Inflammatory macrophage (primary cell): ENCODE measurements around the gene SYNGR1.
A peak's percentile ranks its signal among the peaks of the same experiment; 100 is the strongest.
"Not testable (repeated sequence)": the region's sequence is repeated elsewhere in the genome, so short reads cannot be mapped to it uniquely, and the experiment has no call there.

Source experiments
- DNase-seq, 2 donors: peaks; one replicate each; pipeline ENCODE4 v3.0.0-alpha.2; 2020 to 2022

SYNGR1 gene

DNA sequence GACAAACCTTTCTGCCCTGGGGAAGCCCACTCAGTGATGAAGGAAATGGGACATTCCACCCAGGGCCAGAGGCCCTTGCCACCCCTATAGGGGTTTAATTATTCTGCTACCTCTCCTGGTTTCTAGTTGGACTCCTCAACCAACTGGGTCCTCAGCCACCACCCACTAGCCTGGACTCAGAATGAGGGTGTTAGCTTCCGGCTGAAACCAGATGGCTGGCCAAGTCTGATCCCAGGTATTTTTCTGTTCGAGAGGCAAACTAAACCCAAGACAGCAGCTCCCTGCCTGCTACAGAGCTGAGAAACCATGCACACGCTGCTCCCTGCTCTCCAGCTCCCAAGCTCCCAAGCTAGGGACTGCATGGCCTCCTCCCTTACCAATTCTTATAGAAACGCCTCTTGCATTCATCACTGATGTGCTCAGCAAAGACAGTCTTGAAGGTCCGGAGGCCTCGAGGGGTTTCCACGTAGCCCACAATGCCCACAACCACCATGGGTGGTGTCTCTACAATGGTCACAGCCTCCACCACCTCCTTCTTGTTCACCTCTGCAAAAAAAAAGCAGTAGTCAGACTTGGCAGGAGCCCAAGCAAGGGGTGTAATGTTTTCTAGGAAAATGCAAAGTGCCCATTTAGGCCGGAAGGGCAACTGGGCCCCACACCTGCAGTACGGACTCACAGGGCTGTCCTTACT lies 32.6 kb upstream of the SYNGR1 start:
- no peak for DNase-seq

DNA sequence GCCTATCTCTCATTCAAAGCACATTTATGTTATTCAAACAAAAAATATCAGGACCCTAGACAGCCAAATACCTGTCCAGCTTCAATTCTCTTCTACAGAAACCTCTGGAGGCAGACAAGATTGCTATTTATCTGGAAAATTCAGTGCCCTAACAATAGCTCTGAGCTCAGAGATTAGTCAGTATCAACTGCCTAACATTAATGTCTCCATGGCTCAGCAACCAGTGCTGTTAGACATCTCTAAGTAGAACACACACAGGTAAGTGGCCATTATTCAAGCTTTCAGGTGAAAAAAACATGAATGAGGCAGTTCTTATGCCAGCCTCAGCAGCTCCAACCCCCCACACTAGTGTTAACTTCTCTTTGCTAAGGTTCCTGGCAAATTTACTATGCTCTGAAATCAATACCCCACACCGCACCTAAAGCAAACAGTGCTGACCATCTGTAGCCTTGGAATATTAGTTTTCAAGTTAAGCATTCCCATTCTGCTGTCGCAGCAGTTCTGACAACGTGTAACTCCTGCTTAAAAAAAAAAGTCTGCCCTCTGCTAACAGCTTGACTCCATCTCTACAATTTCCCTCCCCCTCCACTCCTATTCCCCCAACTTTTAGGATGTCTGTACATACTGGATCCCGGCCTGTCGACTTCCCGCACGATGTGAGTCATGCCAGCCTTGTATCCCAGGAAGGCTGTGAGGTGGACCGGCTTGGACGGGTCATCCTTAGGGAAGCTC lies 31.9 kb upstream of the SYNGR1 start:
- DNase-seq = no peak

GRCh38 chr22:39318507-39319283 lies 31.1 kb upstream of the SYNGR1 start:
- DNase-seq = peak in 1 of 2 donors; percentile 28

DNA sequence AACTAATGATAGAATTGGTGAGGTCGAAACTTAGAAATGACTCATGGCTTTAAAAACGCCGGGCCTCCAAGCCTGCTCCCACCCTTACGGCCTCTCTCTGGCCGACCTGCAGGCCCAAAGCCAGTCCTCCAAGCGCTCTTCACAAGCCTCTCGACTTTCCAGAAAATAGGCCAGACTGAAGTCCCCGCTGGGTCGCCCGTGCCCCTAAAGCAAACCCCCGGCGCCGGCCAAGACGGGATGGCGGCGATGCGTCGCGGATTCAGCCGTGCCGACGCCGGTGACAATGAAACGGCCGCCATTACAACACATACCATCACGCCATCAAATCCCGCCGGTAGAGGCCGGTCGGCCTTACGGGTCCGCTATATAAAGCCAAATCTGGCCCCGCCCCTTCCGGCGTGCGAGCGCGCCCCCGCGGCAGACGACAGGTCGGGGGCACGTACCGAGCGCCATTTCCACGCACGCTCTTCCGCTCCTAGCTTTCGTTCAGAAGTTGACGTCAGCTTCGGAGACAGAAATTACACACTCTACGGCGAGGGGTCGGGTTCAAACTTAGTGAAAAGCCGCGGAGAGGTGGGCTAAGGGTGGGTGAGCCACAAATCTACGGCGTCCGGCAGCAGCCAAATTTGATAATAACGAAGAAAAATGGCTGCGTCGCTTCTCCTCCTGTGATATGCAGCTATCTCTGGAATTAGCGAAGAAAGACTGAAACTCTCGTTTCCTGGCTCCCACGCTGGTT lies 30.3 kb upstream of the SYNGR1 start, which contains the start of gene RPL3:
Gene RPL3, minus strand, starts transcription at position 340 of the 739 bp plus-strand sequence. Its CDS starts 26 bp downstream, at position 314.
- DNase-seq = peak; percentile 99

- not testable (repeated sequence) for DNase-seq
Measured at GRCh38 chr22:39320616-39321029, 29.2 kb upstream of the SYNGR1 start.

- DNase-seq = no peak
Measured at GRCh38 chr22:39325392-39325932, 24.3 kb upstream of the SYNGR1 start.

GRCh38 chr22:39327995-39328754 lies 21.6 kb upstream of the SYNGR1 start:
- no peak for DNase-seq

- DNase-seq = not testable (repeated sequence)
Measured at GRCh38 chr22:39330553-39330952, 19.2 kb upstream of the SYNGR1 start.

GRCh38 chr22:39332441-39333064 lies 17.2 kb upstream of the SYNGR1 start:
- no peak for DNase-seq

DNA sequence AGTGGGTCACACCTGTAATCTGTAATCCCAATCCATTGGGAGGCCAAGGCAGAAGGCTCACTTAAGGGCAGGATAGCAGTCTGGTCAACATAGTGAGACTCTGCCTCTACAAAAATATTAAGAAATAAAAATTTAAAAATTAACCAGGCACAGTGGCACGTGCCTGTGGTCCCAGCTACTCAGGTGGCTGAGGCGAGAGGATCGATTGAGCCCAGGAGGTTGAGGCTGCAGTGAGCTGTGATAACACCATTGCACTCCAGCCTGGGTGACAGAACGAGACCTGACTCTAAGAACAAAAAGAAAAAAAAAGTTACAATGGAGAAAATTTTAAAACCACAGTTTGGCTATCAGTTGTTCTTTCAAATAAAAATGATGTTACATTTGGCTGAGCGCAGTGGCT lies 13.4 kb upstream of the SYNGR1 start:
- DNase-seq = no peak

GRCh38 chr22:39339775-39340174 lies 10.0 kb upstream of the SYNGR1 start:
- not testable (repeated sequence) for DNase-seq

DNA sequence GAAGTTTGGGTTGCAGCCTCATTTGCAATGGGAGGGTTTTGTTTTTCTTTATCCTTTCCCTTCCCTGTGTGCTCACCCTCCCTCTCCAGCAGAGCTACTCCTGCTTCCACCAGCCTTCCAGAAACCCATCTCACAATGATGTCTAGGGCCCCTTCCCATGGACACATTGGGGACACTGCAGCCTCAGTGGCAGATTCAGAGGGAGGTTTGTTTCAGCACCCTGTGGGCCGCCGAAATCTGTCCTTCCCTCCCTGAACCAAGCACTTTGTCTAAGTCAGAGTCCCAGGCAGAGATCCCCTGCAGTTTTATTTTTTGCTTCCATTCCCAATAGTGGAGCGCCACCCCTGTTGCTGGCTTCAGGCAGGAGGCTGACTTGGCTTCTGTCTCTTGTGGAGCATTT lies 8.6 kb upstream of the SYNGR1 start:
- no peak for DNase-seq

GRCh38 chr22:39343259-39344045 lies 6.3 kb upstream of the SYNGR1 start:
- DNase-seq = peak; percentile 71 to 75

- DNase-seq = no peak
Measured at GRCh38 chr22:39344046-39344390, 5.8 kb upstream of the SYNGR1 start.

GRCh38 chr22:39345231-39345630 lies 4.6 kb upstream of the SYNGR1 start:
- no peak for DNase-seq

DNA sequence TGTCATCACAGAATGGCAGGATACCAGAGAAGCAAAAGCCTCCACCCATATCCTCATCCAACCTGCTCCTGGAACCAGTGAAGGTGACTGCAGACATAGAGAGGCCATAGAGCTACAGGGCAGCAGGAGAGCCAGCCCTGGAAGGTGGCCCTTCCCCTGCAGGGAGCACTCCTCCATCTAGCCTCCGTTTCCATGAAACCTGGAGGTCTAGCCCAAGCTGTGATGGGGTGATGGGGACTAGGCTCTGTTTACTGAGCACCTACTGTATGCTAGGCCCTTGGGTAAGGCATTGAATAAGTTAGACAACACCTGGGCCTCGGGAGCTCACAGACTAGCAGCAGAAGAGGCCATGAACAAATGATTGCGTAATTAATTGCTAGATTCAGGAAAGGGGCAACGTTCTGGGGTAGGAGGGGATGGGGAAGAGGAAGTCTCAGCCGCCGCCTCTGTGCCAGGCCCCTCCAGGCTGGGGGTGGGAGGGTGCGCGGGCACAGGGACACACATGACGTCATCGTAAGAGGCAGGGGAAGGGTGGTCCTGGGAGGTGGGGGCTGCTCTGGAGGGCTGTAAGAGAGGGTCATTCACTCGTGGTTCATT lies 784 bp upstream of the SYNGR1 start:
- DNase-seq = peak; percentile 31 to 64

DNA sequence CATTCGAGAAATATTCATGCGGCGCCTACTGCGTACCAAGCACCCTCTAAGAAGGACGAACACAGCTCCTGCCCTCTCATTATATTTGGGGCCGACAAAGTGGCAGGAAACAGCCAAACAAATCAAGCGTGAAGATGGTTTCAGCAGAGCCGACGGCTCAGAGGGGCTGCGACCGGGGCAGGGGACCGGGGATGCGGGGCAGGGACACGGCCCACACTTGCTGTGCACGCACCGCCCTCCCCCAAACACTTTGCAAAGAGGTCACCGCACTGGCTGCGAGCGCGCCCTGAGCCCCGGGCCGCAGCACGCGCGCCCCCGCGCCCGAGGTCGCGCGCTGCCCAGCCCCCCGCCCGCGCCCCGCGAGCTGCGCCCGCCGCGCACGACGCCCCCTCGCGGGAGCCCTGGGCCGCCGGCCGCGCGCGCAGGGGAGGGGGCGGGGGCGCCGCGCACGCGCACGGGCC lies 255 bp upstream of the SYNGR1 start:
- peak in 1 of 2 donors; percentile 34 for DNase-seq

DNA sequence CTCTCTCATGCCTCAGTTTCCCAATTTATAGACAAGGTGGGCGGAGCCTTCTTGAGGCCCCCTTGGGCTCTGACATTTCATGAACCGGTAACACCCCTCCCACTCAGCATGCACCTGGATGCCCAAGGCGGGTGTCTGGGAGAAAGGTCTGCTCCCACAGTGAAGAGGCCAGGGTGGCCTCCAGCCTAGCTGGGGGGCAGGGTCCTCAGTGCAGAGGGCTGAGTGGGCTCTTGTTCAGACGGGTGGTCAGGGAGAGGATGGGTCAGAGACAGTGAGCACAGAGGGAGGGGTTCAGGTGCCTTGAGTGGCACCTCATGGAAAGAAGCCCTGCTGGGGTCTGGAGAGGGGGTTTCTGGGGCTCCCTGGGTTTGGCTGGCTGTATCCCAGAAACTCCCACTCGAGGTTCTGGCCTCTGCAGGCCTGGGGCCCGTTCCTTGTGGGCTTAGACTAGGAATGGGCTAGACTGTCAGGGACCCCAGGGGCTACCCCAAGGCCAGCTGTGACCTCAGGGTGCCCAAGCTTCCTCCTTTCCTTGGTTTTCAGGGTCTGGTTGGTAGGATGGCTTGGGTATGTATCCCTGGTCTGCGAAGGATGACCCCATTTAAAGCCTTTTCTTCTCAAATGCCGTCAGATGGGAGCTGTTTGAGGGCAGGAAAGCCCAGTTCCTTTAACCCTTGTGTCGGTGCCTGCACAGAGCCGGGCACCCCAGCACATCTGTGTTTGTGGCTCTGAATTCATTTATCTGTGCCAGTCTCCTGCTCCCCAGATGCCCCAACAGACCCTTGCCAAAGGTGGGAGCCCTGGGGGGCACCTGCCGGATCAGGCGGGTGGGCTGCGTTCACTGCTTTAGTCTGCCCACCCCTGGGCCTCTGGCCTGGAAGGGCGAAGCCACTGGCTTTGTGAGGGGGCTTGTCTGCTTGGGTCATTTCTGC lies 1.2 kb downstream of the SYNGR1 start:
- DNase-seq = no peak
